ENCODE measurements around the gene CSE1L. TPM values are rescaled to one million over a fixed set of nuclear protein-coding genes. Genes with fewer than 3 reads are reported as not detected.

CSE1L gene
- total RNA-seq, 4 donors from 2014 or later, result 35.8 to 40.8 (median 39.5) TPM

- no peak for DNase-seq (ENCODE audit: low spot score in 2 of 2)
- no peak for TF ChIP-seq CTCF (IDR thresholded peaks at IDR 0.05)
- no peak for TF ChIP-seq POLR2A (IDR thresholded peaks at IDR 0.05)
- whole genome bisulfite sequencing, 2 donors, result 56 to 57% methylated on average over 2 of the region's 2 CpGs
- H3K4me3 ChIP-seq (ENCODE audit: low read depth, poor library complexity, severe bottlenecking), result no peak overlapping the region
- intact Hi-C loops (cut with DNase I; ENCODE audit: low total_unique reads), result no loop called here
These were observed 94.7 kb downstream of the CSE1L start for GRCh38 chr20:49140834-49141233.

Other genes starting within 250 kb of the CSE1L start
- 10 to 100 TPM in 1 of 4 donors, 1 to 10 TPM in 3; 5.4 to 18.6 (median 7.9) TPM for gene PREX1, start 218.3 kb upstream of the CSE1L start, total RNA-seq
- 10 to 100 TPM; 27.2 to 45.1 (median 35.3) TPM for gene ARFGEF2, start 124.6 kb upstream of the CSE1L start, total RNA-seq
- gene STAU1, start 142.0 kb downstream of the CSE1L start, total RNA-seq, result 10 to 100 TPM; 68.4 to 90.0 (median 77.0) TPM
- 10 to 100 TPM; 33.9 to 38.0 (median 36.7) TPM for gene DDX27, start 173.1 kb downstream of the CSE1L start, total RNA-seq
- 10 to 100 TPM; 26.0 to 31.4 (median 28.1) TPM for gene ZNFX1, start 231.7 kb downstream of the CSE1L start, total RNA-seq